Memory B cell (primary cell): ENCODE measurements around the gene OR11H7.
"Not testable (repeated sequence)": the region's sequence is repeated elsewhere in the genome, so short reads cannot be mapped to it uniquely, and the experiment has no call there.

Experiments used
- ATAC-seq: fragments of 150-1000 bp; cut with Tn5 transposase; 2 replicates; pipeline ENCODE4 v1.10.0; 2021; ENCODE audit warnings: low read depth, mild to moderate bottlenecking, moderate library complexity
- DNase-seq, 2 donors: peaks; one replicate each; pipeline ENCODE4 v3.0.0; 2022; ENCODE audit warnings: low spot score in 2 of 2
- H3K27ac Mint-ChIP-seq: one replicate; pipeline ENCODE4 v1.8.0; 2022; ENCODE audit warnings: mild to moderate bottlenecking, moderate library complexity, mixed read lengths
- H3K27me3 Mint-ChIP-seq: one replicate; pipeline ENCODE4 v1.8.0; 2022; ENCODE audit warnings: mixed read lengths
- H3K36me3 Mint-ChIP-seq: one replicate; pipeline ENCODE4 v1.8.0; 2022; ENCODE audit warnings: mild to moderate bottlenecking, mixed read lengths
- H3K4me1 Mint-ChIP-seq: one replicate; pipeline ENCODE4 v1.8.0; 2022; ENCODE audit warnings: mixed read lengths
- H3K4me3 Mint-ChIP-seq: one replicate; pipeline ENCODE4 v1.8.0; 2022; ENCODE audit warnings: mild to moderate bottlenecking, moderate library complexity, mixed read lengths
- H3K9me3 Mint-ChIP-seq: one replicate; pipeline ENCODE4 v1.8.0; 2022; ENCODE audit warnings: mixed read lengths

The OR11H7 gene

DNA sequence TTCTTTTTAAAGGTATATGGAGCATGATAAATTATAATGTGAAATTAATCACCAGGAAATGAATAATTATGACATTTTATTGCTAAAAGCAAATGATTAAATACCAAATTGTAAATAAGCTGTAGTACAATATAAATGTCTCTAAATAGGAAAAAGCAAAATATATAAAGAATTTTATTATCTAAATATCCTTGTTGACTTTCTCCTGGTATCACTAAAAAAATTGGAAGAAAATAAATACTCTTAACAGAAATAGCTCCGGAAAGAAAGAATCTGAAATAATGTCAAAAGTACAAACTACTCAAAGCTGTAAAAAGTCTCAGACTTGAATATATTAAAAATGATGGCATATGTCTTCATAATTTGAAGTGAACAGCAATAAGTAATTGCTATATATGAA lies at the start of gene OR11H7:
Gene OR11H7, plus strand, starts transcription at position 301 of the 400 bp plus-strand sequence.
- no peak within 1 kb of the TSS for H3K4me3 Mint-ChIP-seq
- no peaks in the 10 kb centered on the region for H3K4me1 Mint-ChIP-seq
- DNase-seq: no peak
- ATAC-seq: no peak
- peaks cover 8% of the 10 kb centered on the region for H3K27me3 Mint-ChIP-seq
- no peaks in the 10 kb centered on the region for H3K36me3 Mint-ChIP-seq
- H3K9me3 Mint-ChIP-seq: peaks cover 3% of the 10 kb centered on the region
- no peak within 1 kb of the TSS for H3K27ac Mint-ChIP-seq

DNA sequence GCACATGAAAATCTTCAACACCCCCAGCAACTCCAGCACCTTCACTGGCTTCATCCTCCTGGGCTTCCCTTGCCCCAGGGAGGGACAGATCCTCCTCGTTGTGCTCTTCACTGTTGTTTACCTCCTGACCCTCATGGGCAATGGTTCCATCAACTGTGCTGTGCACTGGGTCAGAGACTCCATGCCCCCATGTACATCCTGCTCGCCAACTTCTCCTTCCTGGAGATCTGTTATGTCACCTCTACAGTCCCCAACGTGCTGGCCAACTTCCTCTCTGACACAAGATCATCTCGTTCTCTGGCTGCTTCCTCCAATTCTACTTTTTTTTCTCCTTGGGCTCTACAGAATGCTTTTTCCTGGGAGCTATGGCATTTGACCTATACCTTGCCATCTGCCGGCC lies 49.6 kb upstream of the OR11H7 start:
- Mint-ChIP-seq H3K4me1 (peaks cover 6% of the 10 kb centered on the region), H3K27ac (no peak overlapping the region), H3K4me3 (no peak overlapping the region), H3K36me3 (no peaks in the 10 kb centered on the region), H3K9me3 (peaks cover 3% of the 10 kb centered on the region), H3K27me3 (peaks cover 5% of the 10 kb centered on the region)
- no peak for DNase-seq
- no peak for ATAC-seq

DNA sequence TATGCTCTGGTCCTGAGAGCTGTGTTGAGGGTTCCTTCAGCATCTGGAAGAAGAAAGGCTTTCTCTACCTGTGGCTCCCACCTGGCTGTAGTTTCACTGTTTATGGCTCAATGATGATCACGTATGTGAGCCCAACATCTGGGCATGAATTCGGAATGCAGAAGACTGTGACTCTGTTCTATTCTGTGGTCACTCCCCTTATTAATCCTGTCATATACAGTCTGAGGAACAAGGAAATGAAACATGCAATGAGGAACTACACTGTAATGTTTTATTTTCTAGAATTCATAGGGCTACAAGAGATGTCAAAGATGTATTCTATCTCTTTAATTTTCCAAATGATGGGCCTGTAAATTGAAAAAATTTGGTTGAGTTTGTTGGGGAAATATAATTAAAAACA lies 48.9 kb upstream of the OR11H7 start:
- no peak overlapping the region for H3K4me3 Mint-ChIP-seq
- H3K36me3 Mint-ChIP-seq: no peaks in the 10 kb centered on the region
- DNase-seq (no peak), ATAC-seq (no peak)
- H3K4me1 Mint-ChIP-seq: peaks cover 6% of the 10 kb centered on the region
- peaks cover 3% of the 10 kb centered on the region for H3K9me3 Mint-ChIP-seq
- no peak overlapping the region for H3K27ac Mint-ChIP-seq
- peaks cover 6% of the 10 kb centered on the region for H3K27me3 Mint-ChIP-seq

- Mint-ChIP-seq H3K27me3 (peaks cover 8% of the 10 kb centered on the region), H3K36me3 (no peaks in the 10 kb centered on the region), H3K27ac (no peak overlapping the region), H3K9me3 (peaks cover 3% of the 10 kb centered on the region), H3K4me3 (no peak overlapping the region), H3K4me1 (peaks cover 6% of the 10 kb centered on the region)
- DNase-seq (no peak), ATAC-seq (no peak)
Measured at GRCh38 chr14:20180486-20180885, 48.3 kb upstream of the OR11H7 start.

GRCh38 chr14:20184181-20184580 lies 44.6 kb upstream of the OR11H7 start:
- H3K36me3 Mint-ChIP-seq: no peaks in the 10 kb centered on the region
- no peak overlapping the region for H3K27ac Mint-ChIP-seq
- H3K4me1 Mint-ChIP-seq: peaks cover 5% of the 10 kb centered on the region
- H3K9me3 Mint-ChIP-seq: no peaks in the 10 kb centered on the region
- no peak for DNase-seq
- no peak for ATAC-seq
- H3K27me3 Mint-ChIP-seq: peaks cover 10% of the 10 kb centered on the region
- no peak overlapping the region for H3K4me3 Mint-ChIP-seq

GRCh38 chr14:20190596-20190995 lies 38.2 kb upstream of the OR11H7 start, which contains the start of gene OR11G2:
OR11G2 (plus strand) TSS chr14:20190896; CDS start chr14:20197438, 6,542 bp downstream.
- peaks cover 6% of the 10 kb centered on the region for H3K27me3 Mint-ChIP-seq

DNA sequence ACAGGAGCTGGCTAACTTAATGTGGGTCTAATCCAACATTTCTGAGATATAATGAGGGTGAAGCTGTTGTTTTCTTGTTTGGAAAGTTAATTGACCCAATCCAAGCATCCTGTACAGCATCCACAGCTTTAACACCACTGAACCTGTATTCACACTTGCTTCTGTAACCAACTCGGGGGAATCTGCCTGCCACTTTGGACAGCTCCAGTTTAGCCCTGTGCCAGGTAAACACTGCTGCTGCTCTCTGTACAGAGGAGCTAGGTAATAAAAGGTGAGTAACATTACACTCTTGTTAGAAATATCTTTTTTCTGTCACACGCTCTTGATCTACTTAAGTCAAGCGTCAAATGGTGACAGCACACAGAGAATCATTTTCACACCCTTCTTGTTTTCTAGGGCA lies 37.4 kb upstream of the OR11H7 start:
- DNase-seq: no peak
- Mint-ChIP-seq H3K36me3 (no peaks in the 10 kb centered on the region), H3K4me3 (no peak overlapping the region), H3K9me3 (no peaks in the 10 kb centered on the region), H3K4me1 (peaks cover 2% of the 10 kb centered on the region), H3K27ac (no peak overlapping the region), H3K27me3 (peaks cover 6% of the 10 kb centered on the region)
- no peak for ATAC-seq

More at GRCh38 chr14:20190596-20190995, 38.2 kb upstream of the OR11H7 start, which contains the start of gene OR11G2:
- no peak for DNase-seq
- no peaks in the 10 kb centered on the region for H3K36me3 Mint-ChIP-seq
- no peak within 1 kb of the TSS for H3K27ac Mint-ChIP-seq
- no peaks in the 10 kb centered on the region for H3K9me3 Mint-ChIP-seq
- H3K4me3 Mint-ChIP-seq: no peak within 1 kb of the TSS
- ATAC-seq: no peak
- H3K4me1 Mint-ChIP-seq: peaks cover 2% of the 10 kb centered on the region

- Mint-ChIP-seq H3K36me3 (no peaks in the 10 kb centered on the region), H3K4me1 (peaks cover 2% of the 10 kb centered on the region), H3K4me3 (no peak overlapping the region), H3K27ac (no peak overlapping the region), H3K27me3 (peaks cover 9% of the 10 kb centered on the region), H3K9me3 (no peaks in the 10 kb centered on the region)
- ATAC-seq (no peak), DNase-seq (no peak)
Measured at GRCh38 chr14:20194101-20194500, 34.7 kb upstream of the OR11H7 start.

DNA sequence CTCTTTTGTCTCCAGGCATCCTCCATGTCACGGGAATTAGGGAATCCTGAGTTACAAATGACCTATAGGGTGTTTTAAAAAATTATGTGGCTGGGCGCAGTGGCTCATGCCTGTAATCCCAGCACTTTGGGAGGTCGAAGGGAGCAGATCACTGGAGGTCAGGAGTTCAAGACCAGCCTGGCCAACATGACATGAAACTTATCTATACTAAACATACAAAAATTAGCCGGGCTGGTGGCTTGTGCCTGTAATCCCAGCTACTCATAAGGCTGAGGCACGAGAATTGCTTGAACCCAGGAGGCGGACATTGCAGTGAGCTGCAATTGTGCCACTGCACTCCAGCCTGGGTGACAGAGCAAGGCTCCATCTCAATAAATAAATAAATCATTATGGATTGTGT lies 33.6 kb upstream of the OR11H7 start:
- not testable (repeated sequence) for H3K4me3 Mint-ChIP-seq, ATAC-seq, H3K27ac Mint-ChIP-seq, H3K9me3 Mint-ChIP-seq, DNase-seq, H3K4me1 Mint-ChIP-seq, H3K36me3 Mint-ChIP-seq
- H3K27me3 Mint-ChIP-seq: peaks cover 13% of the 10 kb centered on the region

- no peak for DNase-seq
- Mint-ChIP-seq H3K27ac (no peak overlapping the region), H3K4me1 (no peaks in the 10 kb centered on the region), H3K27me3 (peaks cover 13% of the 10 kb centered on the region), H3K4me3 (no peak overlapping the region), H3K9me3 (no peaks in the 10 kb centered on the region), H3K36me3 (no peaks in the 10 kb centered on the region)
- no peak for ATAC-seq
Measured at GRCh38 chr14:20195911-20196310, 32.9 kb upstream of the OR11H7 start.

GRCh38 chr14:20197459-20197858 lies 31.3 kb upstream of the OR11H7 start:
- DNase-seq: no peak
- H3K36me3 Mint-ChIP-seq: no peaks in the 10 kb centered on the region
- no peak overlapping the region for H3K27ac Mint-ChIP-seq
- ATAC-seq: no peak
- H3K4me1 Mint-ChIP-seq: no peaks in the 10 kb centered on the region
- peaks cover 15% of the 10 kb centered on the region for H3K27me3 Mint-ChIP-seq
- H3K9me3 Mint-ChIP-seq: no peaks in the 10 kb centered on the region
- H3K4me3 Mint-ChIP-seq: no peak overlapping the region

DNA sequence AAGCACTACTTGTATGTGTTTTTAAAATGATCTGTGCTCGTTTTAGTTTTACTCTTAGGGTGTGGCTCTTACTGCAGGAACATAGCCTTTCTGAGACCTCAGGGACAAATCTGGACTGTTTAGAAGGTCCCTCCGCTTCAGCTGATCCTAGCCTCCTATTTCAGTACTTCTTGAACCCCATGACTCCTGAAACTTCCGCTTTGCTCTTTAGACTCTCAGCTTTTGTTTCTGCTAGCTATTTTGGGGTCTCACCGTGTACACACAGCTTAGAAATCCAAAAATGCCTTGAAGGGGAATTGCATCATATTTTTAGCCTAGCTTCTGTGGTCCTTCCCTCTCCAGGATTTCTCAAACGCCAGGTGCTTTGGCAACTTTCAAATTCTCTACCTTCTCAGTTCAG lies 29.8 kb upstream of the OR11H7 start:
- Mint-ChIP-seq H3K4me1 (no peaks in the 10 kb centered on the region), H3K27ac (no peak overlapping the region), H3K27me3 (peaks cover 15% of the 10 kb centered on the region), H3K4me3 (no peak overlapping the region), H3K9me3 (no peaks in the 10 kb centered on the region), H3K36me3 (no peaks in the 10 kb centered on the region)
- ATAC-seq (no peak), DNase-seq (no peak)

DNA sequence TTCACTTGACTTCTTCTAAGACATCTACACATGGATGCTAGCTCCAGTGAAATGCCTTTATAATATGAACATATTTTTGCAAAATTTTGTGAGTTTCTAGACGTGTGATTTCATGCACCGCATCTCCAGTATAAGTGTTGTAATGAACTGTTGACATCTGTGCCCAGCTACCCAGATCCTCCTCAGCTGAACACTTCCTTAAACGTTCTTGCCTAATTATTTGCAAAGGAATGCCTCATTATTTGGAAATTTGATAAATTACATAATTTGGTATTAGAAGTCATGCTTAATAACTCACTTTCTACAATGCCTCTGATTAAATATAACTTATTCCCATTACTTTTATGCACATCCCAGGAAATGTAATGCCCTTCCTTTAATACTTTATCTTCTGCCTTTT lies 24.1 kb upstream of the OR11H7 start:
- ATAC-seq: no peak
- no peaks in the 10 kb centered on the region for H3K4me1 Mint-ChIP-seq

DNA sequence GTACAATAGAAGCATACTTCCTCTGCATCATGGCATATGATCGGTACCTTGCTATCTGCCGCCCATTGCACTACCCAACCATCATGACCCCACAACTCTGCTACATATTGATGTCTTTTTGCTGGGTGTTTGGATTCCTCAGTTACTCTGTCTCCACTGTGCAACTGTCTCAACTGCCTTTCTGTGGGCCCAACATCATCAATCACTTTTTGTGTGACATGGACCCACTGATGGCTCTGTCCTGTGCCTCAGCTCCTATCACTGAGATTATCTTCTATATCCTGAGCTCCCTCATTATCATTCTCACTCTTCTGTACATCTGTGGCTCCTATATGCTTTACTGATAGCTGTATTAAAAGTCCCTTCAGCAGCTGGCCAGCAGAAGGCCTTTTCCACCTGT lies 19.2 kb upstream of the OR11H7 start:
- peaks cover 9% of the 10 kb centered on the region for H3K27me3 Mint-ChIP-seq
- no peak for DNase-seq
- no peaks in the 10 kb centered on the region for H3K4me1 Mint-ChIP-seq
- H3K36me3 Mint-ChIP-seq: peaks cover 3% of the 10 kb centered on the region
- H3K27ac Mint-ChIP-seq: no peak overlapping the region
- peaks cover 6% of the 10 kb centered on the region for H3K9me3 Mint-ChIP-seq
- no peak for ATAC-seq
- H3K4me3 Mint-ChIP-seq: no peak overlapping the region

More for the DNA sequence above, 24.1 kb upstream of the OR11H7 start:
- Mint-ChIP-seq H3K27ac (peak overlapping the region; percentile 6), H3K9me3 (peaks cover 2% of the 10 kb centered on the region), H3K36me3 (no peaks in the 10 kb centered on the region), H3K4me3 (no peak overlapping the region), H3K27me3 (peaks cover 4% of the 10 kb centered on the region)
- DNase-seq: no peak

DNA sequence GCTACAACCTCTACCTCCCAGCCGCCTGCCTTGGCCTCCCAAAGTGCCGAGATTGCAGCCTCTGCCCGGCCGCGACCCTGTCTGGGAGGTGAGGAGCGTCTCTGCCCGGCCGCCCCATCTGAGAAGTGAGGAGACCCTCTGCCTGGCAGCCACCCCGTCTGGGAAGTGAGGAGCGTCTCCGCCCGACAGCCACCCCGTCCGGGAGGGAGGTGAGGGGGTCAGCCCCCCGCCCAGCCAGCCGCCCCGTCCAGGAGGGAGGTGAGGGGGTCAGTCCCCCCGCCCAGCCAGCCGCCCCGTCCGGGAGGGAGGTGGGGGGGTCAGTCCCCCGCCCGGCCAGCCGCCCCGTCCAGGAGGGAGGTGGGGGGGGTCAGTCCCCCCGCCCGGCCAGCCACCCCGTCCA lies 16.4 kb upstream of the OR11H7 start:
- not testable (repeated sequence) for ATAC-seq, H3K9me3 Mint-ChIP-seq, H3K4me3 Mint-ChIP-seq, H3K4me1 Mint-ChIP-seq, DNase-seq, H3K36me3 Mint-ChIP-seq, H3K27ac Mint-ChIP-seq, H3K27me3 Mint-ChIP-seq
